GM10248 (cell line): ENCODE data around the gene HIVEP1.

Experiments
- CTCF ChIA-PET: fragments of 300-600 bp; sonication (Branson Sonifier 250); formaldehyde crosslinking; extraction: SDS; loops from one replicate; lab custom pipeline; 2021; ENCODE audit warnings: antibody characterized with exemption; lab: Yijun Ruan, JAX
- POLR2A ChIA-PET: fragments of 350-650 bp; sonication (Branson Sonifier 250); formaldehyde crosslinking; extraction: SDS; loops from one replicate; lab custom pipeline; 2020; ENCODE audit warnings: antibody characterized with exemption; lab: Yijun Ruan, JAX
- DNase-seq: peaks from one replicate; pipeline ENCODE4 v3.0.0; 2012; ENCODE audit errors: extremely low spot score
- CTCF ChIP-seq: IDR thresholded peaks from 2 replicates; pipeline ENCODE4 v1.5.1; 2012; ENCODE audit warnings: mild to moderate bottlenecking, low read depth; ENCODE audit errors: extremely low read depth, missing control alignments, control extremely low read depth

The HIVEP1 gene

GRCh38 chr6:12132351-12133222 lies 120.5 kb downstream of the HIVEP1 start:
- TF ChIP-seq CTCF, result no peak
- POLR2A ChIA-PET, result no interaction called here
- DNase-seq, result no peak
- CTCF ChIA-PET, result interaction anchor here (1.3 to 1.7 kb wide), 2 partner anchors 8 to 477 kb away, joined by 3 to 8 read pairs; no protein-coding TSS in a partner anchor

GRCh38 chr6:12134581-12134980 lies 122.5 kb downstream of the HIVEP1 start:
- ChIA-PET CTCF (interaction anchor here (0.8 to 2.2 kb wide), 10 partner anchors 9 to 480 kb away, joined by 3 to 8 read pairs (median 4); no protein-coding TSS in a partner anchor), POLR2A (no interaction called here)

GRCh38 chr6:12134991-12135390 lies 122.9 kb downstream of the HIVEP1 start:
- TF ChIP-seq CTCF, result no peak
- CTCF ChIA-PET, result interaction anchor here (0.8 to 2.2 kb wide), 6 partner anchors 9 to 480 kb away, joined by 3 to 7 read pairs (median 4); no protein-coding TSS in a partner anchor
- POLR2A ChIA-PET, result no interaction called here
- no peak for DNase-seq

More at GRCh38 chr6:12134581-12134980, 122.5 kb downstream of the HIVEP1 start:
- no peak for DNase-seq
- no peak for TF ChIP-seq CTCF

GRCh38 chr6:12136905-12137304 lies 124.8 kb downstream of the HIVEP1 start:
- DNase-seq, result no peak
- POLR2A ChIA-PET, result no interaction called here

GRCh38 chr6:12137480-12137879 lies 125.4 kb downstream of the HIVEP1 start:
- no peak for TF ChIP-seq CTCF
- no peak for DNase-seq
- CTCF ChIA-PET, result no interaction called here
- POLR2A ChIA-PET, result no interaction called here

More at GRCh38 chr6:12136905-12137304, 124.8 kb downstream of the HIVEP1 start:
- CTCF ChIA-PET, result no interaction called here
- no peak for TF ChIP-seq CTCF

GRCh38 chr6:12138381-12138780 lies 126.3 kb downstream of the HIVEP1 start:
- no peak for DNase-seq
- ChIA-PET POLR2A (no interaction called here), CTCF (no interaction called here)
- TF ChIP-seq CTCF, result no peak
